GM23338 (cell line): Measurements from ENCODE around the gene SEC14L6. TPM values are rescaled to one million over a fixed set of nuclear protein-coding genes. Genes with fewer than 3 reads are reported as not detected.

Source experiments
- ATAC-seq: fragments of 200-7000 bp; cut with Tn5 transposase; 3 replicates; pipeline ENCODE4 v1.9.1; 2020
- DNase-seq: peaks from one replicate; pipeline ENCODE4 v3.0.0-alpha.2; 2015; ENCODE audit warnings: low spot score
- H2AFZ ChIP-seq: fragments of 200-600 bp; sonication (generic); 2 replicates; pipeline ENCODE4 v1.8.0; 2016; ENCODE audit warnings: antibody characterized with exemption, mild to moderate bottlenecking, moderate library complexity
- H3F3A ChIP-seq: fragments of 200-600 bp; sonication (generic); replicated peaks from 2 replicates; pipeline ENCODE4 v1.8.0; 2017; ENCODE audit warnings: antibody characterized with exemption, mixed run types, low read depth
- H3K27ac ChIP-seq: fragments of 200-600 bp; sonication (generic); 2 replicates; pipeline ENCODE4 v1.6.1; 2016; ENCODE audit warnings: low read depth
- H3K27me3 ChIP-seq: fragments of 200-600 bp; sonication (generic); 2 replicates; pipeline ENCODE4 v1.8.0; 2016; ENCODE audit warnings: mild to moderate bottlenecking, mixed run types, moderate library complexity; ENCODE audit not compliant: insufficient read depth
- H3K36me3 ChIP-seq: fragments of 200-600 bp; sonication (generic); 2 replicates; pipeline ENCODE4 v1.8.0; 2016; ENCODE audit warnings: mild to moderate bottlenecking; ENCODE audit not compliant: insufficient read depth
- H3K4me1 ChIP-seq: fragments of 200-600 bp; sonication (generic); 2 replicates; pipeline ENCODE4 v1.8.0; 2016; ENCODE audit warnings: mild to moderate bottlenecking, moderate library complexity; ENCODE audit not compliant: insufficient read depth
- H3K4me2 ChIP-seq: fragments of 200-600 bp; sonication (generic); 2 replicates; pipeline ENCODE4 v1.7.1; 2017; ENCODE audit warnings: mixed run types
- H3K4me3 ChIP-seq: fragments of 200-600 bp; sonication (generic); 2 replicates; pipeline ENCODE4 v1.6.1; 2016; ENCODE audit warnings: mixed run types
- H3K79me2 ChIP-seq: fragments of 200-600 bp; sonication (generic); replicated peaks from 2 replicates; pipeline ENCODE4 v1.8.0; 2017; ENCODE audit warnings: mild to moderate bottlenecking; ENCODE audit not compliant: insufficient read depth
- H3K9me2 ChIP-seq: fragments of 200-600 bp; sonication (generic); 2 replicates; pipeline ENCODE4 v1.8.0; 2017; ENCODE audit not compliant: insufficient read depth
- H4K20me1 ChIP-seq: fragments of 200-600 bp; sonication (generic); replicated peaks from 2 replicates; pipeline ENCODE4 v1.8.0; 2017; ENCODE audit warnings: mild to moderate bottlenecking; ENCODE audit not compliant: insufficient read depth
- H3K27ac Mint-ChIP-seq: 2 replicates; pipeline ENCODE4 v1.8.0; 2020; ENCODE audit warnings: inconsistent platforms, mild to moderate bottlenecking, moderate library complexity, mixed read lengths
- H3K27me3 Mint-ChIP-seq: 3 replicates; pipeline ENCODE4 v1.8.0; 2022; ENCODE audit warnings: low read depth, mild to moderate bottlenecking, moderate library complexity, mixed read lengths, inconsistent platforms; ENCODE audit not compliant: insufficient read depth, poor library complexity
- H3K36me3 Mint-ChIP-seq: 3 replicates; pipeline ENCODE4 v1.8.0; 2021; ENCODE audit warnings: low read depth, mild to moderate bottlenecking, inconsistent platforms, moderate library complexity, mixed read lengths
- H3K4me1 Mint-ChIP-seq: 3 replicates; pipeline ENCODE4 v1.8.0; 2020; ENCODE audit warnings: mild to moderate bottlenecking, inconsistent platforms, mixed read lengths
- H3K4me3 Mint-ChIP-seq: 3 replicates; pipeline ENCODE4 v1.8.0; 2021; ENCODE audit warnings: moderate library complexity, mild to moderate bottlenecking, inconsistent platforms, mixed read lengths
- H3K9me3 Mint-ChIP-seq: 3 replicates; pipeline ENCODE4 v1.8.0; 2020; ENCODE audit warnings: moderate library complexity, mild to moderate bottlenecking, inconsistent platforms, mixed read lengths
- CREB1 ChIP-seq: fragments of 250-450 bp; sonication (Bioruptor Pico); IDR thresholded peaks from 2 replicates; pipeline ENCODE4 v1.5.0; 2020; ENCODE audit warnings: low read depth, mild to moderate bottlenecking, moderate library complexity
- EZH2 ChIP-seq: fragments of 200-600 bp; sonication (generic); IDR thresholded peaks from one replicate; pipeline ENCODE4 v1.8.0; 2017; ENCODE audit warnings: antibody characterized with exemption, mild to moderate bottlenecking, low read depth; ENCODE audit not compliant: unreplicated experiment
- EZH2phosphoT487 ChIP-seq: fragments of 200-600 bp; sonication (generic); IDR thresholded peaks from one replicate; pipeline ENCODE4 v1.8.1; 2018; ENCODE audit warnings: antibody characterized with exemption; ENCODE audit not compliant: unreplicated experiment
- JUNB ChIP-seq: IDR thresholded peaks from one replicate; pipeline ENCODE4 v1.6.1; 2016; ENCODE audit warnings: antibody characterized with exemption; ENCODE audit not compliant: unreplicated experiment
- POLR2AphosphoS5 ChIP-seq: IDR thresholded peaks from 2 replicates; pipeline ENCODE4 v1.6.1; 2016; ENCODE audit warnings: antibody characterized with exemption, low read depth
- STAT1 ChIP-seq: IDR thresholded peaks from one replicate; pipeline ENCODE4 v1.6.1; 2016; ENCODE audit warnings: antibody characterized with exemption; ENCODE audit not compliant: unreplicated experiment
- ZNF114 ChIP-seq: fragments of 250-450 bp; sonication (Bioruptor Pico); IDR thresholded peaks from 2 replicates; pipeline ENCODE4 v1.5.0; 2020; ENCODE audit warnings: mild to moderate bottlenecking, moderate library complexity
- ZNF331 ChIP-seq: fragments of 250-450 bp; sonication (Bioruptor Pico); IDR thresholded peaks from 2 replicates; pipeline ENCODE4 v1.5.0; 2020; ENCODE audit warnings: low read depth, mild to moderate bottlenecking, moderate library complexity
- polyA plus RNA-seq: library from polyadenylated mRNA; unstranded; fragments of >200 nt; fragmentation: Nextera tagmentation; extraction: Ambion mirVana; gene quantifications from 2 replicates; pipeline ENCODE4 v1.2.1, GENCODE V29; 2016
- total RNA-seq: library from RNA; depleted of rRNA; stranded (reverse); fragments of >200 nt; shearing (Covaris generic); gene quantifications from 2 replicates; pipeline ENCODE4 v1.2.3, GENCODE V29; 2014
- TF ChIP-seq, protein P1 (sequence below): IDR thresholded peaks from 2 replicates; pipeline ENCODE4 v1.6.1; 2016; ENCODE audit warnings: antibody characterized with exemption
- TF ChIP-seq, protein P2 (sequence below): fragments of 250-450 bp; sonication (Bioruptor Pico); IDR thresholded peaks from 2 replicates; pipeline ENCODE4 v1.5.0; 2020; ENCODE audit warnings: mild to moderate bottlenecking, moderate library complexity

SEC14L6 gene
- total and polyA plus RNA-seq, 2 experiments from 2014 or later: 0.84 to 2.1 TPM

DNA sequence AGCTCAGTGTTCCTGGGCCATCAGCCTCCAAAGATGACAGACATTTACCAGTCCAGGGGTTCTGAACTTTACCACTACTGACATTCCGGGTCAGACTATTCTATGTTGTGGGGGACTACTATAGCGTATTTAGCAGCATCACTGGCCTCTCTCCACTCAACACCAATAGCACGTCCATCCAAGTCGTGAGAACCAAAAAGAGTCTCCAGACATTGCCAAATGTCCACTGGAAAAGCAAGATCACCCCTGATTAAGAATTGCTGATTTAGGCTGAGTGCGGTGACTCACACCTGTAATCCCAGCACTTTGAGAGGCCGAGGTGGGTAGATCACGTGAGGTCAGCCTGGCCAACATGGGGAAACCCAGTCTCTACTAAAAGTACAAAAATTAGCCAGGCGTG lies 39.9 kb upstream of the SEC14L6 start (continued):
- TF ChIP-seq, protein P1, sequence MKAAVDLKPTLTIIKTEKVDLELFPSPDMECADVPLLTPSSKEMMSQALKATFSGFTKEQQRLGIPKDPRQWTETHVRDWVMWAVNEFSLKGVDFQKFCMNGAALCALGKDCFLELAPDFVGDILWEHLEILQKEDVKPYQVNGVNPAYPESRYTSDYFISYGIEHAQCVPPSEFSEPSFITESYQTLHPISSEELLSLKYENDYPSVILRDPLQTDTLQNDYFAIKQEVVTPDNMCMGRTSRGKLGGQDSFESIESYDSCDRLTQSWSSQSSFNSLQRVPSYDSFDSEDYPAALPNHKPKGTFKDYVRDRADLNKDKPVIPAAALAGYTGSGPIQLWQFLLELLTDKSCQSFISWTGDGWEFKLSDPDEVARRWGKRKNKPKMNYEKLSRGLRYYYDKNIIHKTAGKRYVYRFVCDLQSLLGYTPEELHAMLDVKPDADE: no peak
- TF ChIP-seq EZH2phosphoT487 (no peak), ZNF114 (CRISPR knock-in tag) (no peak), STAT1 (no peak), POLR2AphosphoS5 (no peak), JUNB (no peak), EZH2 (no peak), ZNF331 (CRISPR knock-in tag) (no peak)

DNA sequence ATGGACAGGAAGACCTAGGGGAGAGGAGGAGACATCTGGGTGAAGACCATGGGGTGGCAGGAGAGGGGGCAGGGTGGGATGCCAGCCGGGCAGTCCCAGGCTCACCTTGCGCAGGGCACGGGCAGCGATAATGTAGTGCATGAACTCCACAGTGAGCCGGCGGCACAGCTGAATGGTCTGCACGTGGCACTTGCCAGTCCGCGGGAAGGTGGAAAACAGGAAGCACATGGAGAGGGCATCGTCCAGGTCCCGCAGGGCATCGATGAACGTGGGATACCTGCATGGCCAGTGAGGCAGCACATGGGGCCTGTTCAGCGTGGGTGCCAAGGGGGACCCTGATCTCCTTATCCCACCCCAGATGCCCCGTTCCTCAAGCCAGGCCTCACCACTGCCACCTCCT lies 37.9 kb upstream of the SEC14L6 start:
- Histone ChIP-seq H3K4me2 (no peak overlapping the region), H3F3A (no peaks in the 10 kb centered on the region), H4K20me1 (no peaks in the 10 kb centered on the region; the same call in 1 of the 2 replicates), H3K27me3 (no peaks in the 10 kb centered on the region), H3K79me2 (peaks cover 9% of the 10 kb centered on the region), H3K27ac (no peak overlapping the region), H2AFZ (no peak overlapping the region), H3K36me3 (peaks cover 32% of the 10 kb centered on the region), H3K9me2 (no peaks in the 10 kb centered on the region), H3K4me1 (no peaks in the 10 kb centered on the region), H3K4me3 (no peak overlapping the region)
- no peak overlapping the region for H3K27ac Mint-ChIP-seq
- no peak for ATAC-seq
- no peaks in the 10 kb centered on the region; the same call in 2 of the 3 replicates for H3K4me1 Mint-ChIP-seq
- H3K36me3 Mint-ChIP-seq: peaks cover 95% of the 10 kb centered on the region
- H3K9me3 Mint-ChIP-seq: no peaks in the 10 kb centered on the region
- no peak for TF ChIP-seq ZNF331 (CRISPR knock-in tag)
- no peak for TF ChIP-seq EZH2phosphoT487
- no peak for TF ChIP-seq EZH2
- TF ChIP-seq CREB1: no peak
- TF ChIP-seq ZNF114 (CRISPR knock-in tag): no peak
- TF ChIP-seq, protein P2, sequence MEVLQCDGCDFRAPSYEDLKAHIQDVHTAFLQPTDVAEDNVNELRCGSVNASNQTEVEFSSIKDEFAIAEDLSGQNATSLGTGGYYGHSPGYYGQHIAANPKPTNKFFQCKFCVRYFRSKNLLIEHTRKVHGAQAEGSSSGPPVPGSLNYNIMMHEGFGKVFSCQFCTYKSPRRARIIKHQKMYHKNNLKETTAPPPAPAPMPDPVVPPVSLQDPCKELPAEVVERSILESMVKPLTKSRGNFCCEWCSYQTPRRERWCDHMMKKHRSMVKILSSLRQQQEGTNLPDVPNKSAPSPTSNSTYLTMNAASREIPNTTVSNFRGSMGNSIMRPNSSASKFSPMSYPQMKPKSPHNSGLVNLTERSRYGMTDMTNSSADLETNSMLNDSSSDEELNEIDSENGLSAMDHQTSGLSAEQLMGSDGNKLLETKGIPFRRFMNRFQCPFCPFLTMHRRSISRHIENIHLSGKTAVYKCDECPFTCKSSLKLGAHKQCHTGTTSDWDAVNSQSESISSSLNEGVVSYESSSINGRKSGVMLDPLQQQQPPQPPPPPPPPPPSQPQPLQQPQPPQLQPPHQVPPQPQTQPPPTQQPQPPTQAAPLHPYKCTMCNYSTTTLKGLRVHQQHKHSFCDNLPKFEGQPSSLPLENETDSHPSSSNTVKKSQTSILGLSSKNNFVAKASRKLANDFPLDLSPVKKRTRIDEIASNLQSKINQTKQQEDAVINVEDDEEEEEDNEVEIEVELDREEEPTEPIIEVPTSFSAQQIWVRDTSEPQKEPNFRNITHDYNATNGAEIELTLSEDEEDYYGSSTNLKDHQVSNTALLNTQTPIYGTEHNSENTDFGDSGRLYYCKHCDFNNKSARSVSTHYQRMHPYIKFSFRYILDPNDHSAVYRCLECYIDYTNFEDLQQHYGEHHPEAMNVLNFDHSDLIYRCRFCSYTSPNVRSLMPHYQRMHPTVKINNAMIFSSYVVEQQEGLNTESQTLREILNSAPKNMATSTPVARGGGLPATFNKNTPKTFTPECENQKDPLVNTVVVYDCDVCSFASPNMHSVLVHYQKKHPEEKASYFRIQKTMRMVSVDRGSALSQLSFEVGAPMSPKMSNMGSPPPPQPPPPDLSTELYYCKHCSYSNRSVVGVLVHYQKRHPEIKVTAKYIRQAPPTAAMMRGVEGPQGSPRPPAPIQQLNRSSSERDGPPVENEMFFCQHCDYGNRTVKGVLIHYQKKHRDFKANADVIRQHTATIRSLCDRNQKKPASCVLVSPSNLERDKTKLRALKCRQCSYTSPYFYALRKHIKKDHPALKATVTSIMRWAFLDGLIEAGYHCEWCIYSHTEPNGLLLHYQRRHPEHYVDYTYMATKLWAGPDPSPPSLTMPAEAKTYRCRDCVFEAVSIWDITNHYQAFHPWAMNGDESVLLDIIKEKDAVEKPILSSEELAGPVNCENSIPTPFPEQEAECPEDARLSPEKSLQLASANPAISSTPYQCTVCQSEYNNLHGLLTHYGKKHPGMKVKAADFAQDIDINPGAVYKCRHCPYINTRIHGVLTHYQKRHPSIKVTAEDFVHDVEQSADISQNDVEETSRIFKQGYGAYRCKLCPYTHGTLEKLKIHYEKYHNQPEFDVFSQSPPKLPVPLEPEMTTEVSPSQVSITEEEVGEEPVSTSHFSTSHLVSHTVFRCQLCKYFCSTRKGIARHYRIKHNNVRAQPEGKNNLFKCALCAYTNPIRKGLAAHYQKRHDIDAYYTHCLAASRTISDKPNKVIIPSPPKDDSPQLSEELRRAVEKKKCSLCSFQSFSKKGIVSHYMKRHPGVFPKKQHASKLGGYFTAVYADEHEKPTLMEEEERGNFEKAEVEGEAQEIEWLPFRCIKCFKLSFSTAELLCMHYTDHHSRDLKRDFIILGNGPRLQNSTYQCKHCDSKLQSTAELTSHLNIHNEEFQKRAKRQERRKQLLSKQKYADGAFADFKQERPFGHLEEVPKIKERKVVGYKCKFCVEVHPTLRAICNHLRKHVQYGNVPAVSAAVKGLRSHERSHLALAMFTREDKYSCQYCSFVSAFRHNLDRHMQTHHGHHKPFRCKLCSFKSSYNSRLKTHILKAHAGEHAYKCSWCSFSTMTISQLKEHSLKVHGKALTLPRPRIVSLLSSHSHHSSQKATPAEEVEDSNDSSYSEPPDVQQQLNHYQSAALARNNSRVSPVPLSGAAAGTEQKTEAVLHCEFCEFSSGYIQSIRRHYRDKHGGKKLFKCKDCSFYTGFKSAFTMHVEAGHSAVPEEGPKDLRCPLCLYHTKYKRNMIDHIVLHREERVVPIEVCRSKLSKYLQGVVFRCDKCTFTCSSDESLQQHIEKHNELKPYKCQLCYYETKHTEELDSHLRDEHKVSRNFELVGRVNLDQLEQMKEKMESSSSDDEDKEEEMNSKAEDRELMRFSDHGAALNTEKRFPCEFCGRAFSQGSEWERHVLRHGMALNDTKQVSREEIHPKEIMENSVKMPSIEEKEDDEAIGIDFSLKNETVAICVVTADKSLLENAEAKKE: no peak
- no peak for DNase-seq
- no peak overlapping the region for H3K4me3 Mint-ChIP-seq
- H3K27me3 Mint-ChIP-seq: peaks cover 5% of the 10 kb centered on the region
